ENCODE data around the gene FCHSD2. TPM values are rescaled to one million over a fixed set of nuclear protein-coding genes. Genes with fewer than 3 reads are reported as not detected.
A peak's percentile ranks its signal among the peaks of the same experiment; 100 is the strongest.

Gene FCHSD2
- total and polyA plus RNA-seq, 2 of the 13 experiments (the other 11 are each of a cell fraction or from before 2014, with no cell fraction given), result 20.5 to 24.8 TPM

DNA sequence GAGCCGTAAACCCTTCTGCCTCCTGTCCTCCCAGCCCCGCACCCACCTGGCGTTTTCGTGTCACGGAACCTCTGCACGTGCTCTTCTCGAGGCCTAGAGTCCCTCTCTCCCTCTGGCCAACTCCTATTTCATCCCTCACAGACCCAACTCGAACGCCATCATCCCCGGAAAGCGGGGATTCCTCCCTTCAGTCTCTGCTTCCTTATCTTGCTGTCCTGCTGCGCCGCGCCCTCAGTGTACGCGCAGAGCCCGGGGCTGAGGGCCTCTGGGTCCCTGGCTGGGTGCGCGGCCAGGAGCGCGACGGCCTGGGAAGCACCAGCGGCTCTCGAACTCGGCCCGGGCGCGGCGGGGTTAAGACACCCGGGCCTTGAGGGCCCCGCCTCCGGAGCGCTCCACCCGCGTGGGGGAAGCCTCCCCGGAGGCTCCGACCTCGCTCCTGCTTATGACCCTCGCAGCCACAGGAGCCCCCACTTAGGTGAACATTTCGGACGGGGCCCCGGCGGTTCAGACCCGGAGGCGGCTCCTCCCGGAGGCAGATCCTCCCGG, 328.3 kb downstream of the FCHSD2 start (continued):
- TF ChIP-seq, protein P1, sequence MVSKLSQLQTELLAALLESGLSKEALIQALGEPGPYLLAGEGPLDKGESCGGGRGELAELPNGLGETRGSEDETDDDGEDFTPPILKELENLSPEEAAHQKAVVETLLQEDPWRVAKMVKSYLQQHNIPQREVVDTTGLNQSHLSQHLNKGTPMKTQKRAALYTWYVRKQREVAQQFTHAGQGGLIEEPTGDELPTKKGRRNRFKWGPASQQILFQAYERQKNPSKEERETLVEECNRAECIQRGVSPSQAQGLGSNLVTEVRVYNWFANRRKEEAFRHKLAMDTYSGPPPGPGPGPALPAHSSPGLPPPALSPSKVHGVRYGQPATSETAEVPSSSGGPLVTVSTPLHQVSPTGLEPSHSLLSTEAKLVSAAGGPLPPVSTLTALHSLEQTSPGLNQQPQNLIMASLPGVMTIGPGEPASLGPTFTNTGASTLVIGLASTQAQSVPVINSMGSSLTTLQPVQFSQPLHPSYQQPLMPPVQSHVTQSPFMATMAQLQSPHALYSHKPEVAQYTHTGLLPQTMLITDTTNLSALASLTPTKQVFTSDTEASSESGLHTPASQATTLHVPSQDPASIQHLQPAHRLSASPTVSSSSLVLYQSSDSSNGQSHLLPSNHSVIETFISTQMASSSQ (IDR thresholded peaks at IDR 0.05; ENCODE audit: low read depth), result no peak
- TF ChIP-seq, protein P1 (CRISPR knock-in tag; IDR thresholded peaks at IDR 0.05; ENCODE audit: borderline replicate concordance), result no peak
- TF ChIP-seq ZNF709 (CRISPR knock-in tag; IDR thresholded peaks at IDR 0.05) (0 out of 2 replicates have a peak, but pooled peaks have one; percentile 33), SATB2 (CRISPR knock-in tag; IDR thresholded peaks at IDR 0.05) (no peak), TBL1XR1 (IDR thresholded peaks at IDR 0.05; ENCODE audit: borderline replicate concordance, low read length, partially characterized antibody) (peak; percentile 21), ZNF329 (CRISPR knock-in tag; IDR thresholded peaks at IDR 0.05; ENCODE audit: low read depth) (no peak), FOXP1 (IDR thresholded peaks at IDR 0.05) (no peak), FOXP1 (CRISPR knock-in tag; IDR thresholded peaks at IDR 0.05) (no peak), FOXK2 (IDR thresholded peaks at IDR 0.05) (peak; percentile 95), REPIN1 (CRISPR knock-in tag; IDR thresholded peaks at IDR 0.05; ENCODE audit: borderline replicate concordance, low read depth) (peak; percentile 50), ELF4 (CRISPR knock-in tag; IDR thresholded peaks at IDR 0.05; ENCODE audit: borderline replicate concordance) (peak; percentile 45; the same call in 1 of the 2 replicates), HMG20A (CRISPR knock-in tag; IDR thresholded peaks at IDR 0.05; ENCODE audit: borderline replicate concordance) (no peak), TBP (CRISPR knock-in tag; IDR thresholded peaks at IDR 0.05) (no peak), MTF1 (CRISPR knock-in tag; IDR thresholded peaks at IDR 0.05) (no peak)
- TF ChIP-seq, protein P2, sequence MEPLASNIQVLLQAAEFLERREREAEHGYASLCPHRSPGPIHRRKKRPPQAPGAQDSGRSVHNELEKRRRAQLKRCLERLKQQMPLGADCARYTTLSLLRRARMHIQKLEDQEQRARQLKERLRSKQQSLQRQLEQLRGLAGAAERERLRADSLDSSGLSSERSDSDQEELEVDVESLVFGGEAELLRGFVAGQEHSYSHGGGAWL (CRISPR knock-in tag; IDR thresholded peaks at IDR 0.05), result peak; percentile 65; the same call in 1 of the 2 replicates
- TF ChIP-seq, protein P3, sequence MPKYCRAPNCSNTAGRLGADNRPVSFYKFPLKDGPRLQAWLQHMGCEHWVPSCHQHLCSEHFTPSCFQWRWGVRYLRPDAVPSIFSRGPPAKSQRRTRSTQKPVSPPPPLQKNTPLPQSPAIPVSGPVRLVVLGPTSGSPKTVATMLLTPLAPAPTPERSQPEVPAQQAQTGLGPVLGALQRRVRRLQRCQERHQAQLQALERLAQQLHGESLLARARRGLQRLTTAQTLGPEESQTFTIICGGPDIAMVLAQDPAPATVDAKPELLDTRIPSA (CRISPR knock-in tag; IDR thresholded peaks at IDR 0.05; ENCODE audit: borderline replicate concordance), result no peak
- TF ChIP-seq, protein P4, sequence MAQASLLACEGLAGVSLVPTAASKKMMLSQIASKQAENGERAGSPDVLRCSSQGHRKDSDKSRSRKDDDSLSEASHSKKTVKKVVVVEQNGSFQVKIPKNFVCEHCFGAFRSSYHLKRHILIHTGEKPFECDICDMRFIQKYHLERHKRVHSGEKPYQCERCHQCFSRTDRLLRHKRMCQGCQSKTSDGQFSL (CRISPR knock-in tag; IDR thresholded peaks at IDR 0.05), result no peak
- TF ChIP-seq, protein P5, sequence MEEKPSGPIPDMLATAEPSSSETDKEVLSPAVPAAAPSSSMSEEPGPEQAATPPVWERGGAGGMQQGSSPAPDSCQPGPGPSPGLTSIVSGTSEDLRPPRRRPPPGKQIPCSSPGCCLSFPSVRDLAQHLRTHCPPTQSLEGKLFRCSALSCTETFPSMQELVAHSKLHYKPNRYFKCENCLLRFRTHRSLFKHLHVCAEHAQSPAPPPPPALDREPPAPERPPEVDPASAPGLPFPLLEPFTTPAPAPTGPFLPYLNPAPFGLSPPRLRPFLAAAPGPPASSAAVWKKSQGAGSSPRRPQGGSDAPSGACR (CRISPR knock-in tag; IDR thresholded peaks at IDR 0.05), result no peak
- TF ChIP-seq, protein P6, sequence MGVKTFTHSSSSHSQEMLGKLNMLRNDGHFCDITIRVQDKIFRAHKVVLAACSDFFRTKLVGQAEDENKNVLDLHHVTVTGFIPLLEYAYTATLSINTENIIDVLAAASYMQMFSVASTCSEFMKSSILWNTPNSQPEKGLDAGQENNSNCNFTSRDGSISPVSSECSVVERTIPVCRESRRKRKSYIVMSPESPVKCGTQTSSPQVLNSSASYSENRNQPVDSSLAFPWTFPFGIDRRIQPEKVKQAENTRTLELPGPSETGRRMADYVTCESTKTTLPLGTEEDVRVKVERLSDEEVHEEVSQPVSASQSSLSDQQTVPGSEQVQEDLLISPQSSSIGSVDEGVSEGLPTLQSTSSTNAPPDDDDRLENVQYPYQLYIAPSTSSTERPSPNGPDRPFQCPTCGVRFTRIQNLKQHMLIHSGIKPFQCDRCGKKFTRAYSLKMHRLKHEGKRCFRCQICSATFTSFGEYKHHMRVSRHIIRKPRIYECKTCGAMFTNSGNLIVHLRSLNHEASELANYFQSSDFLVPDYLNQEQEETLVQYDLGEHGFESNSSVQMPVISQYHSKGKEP (CRISPR knock-in tag; IDR thresholded peaks at IDR 0.05), result 0 out of 2 replicates have a peak, but pooled peaks have one; percentile 10
- TF ChIP-seq, protein P7, sequence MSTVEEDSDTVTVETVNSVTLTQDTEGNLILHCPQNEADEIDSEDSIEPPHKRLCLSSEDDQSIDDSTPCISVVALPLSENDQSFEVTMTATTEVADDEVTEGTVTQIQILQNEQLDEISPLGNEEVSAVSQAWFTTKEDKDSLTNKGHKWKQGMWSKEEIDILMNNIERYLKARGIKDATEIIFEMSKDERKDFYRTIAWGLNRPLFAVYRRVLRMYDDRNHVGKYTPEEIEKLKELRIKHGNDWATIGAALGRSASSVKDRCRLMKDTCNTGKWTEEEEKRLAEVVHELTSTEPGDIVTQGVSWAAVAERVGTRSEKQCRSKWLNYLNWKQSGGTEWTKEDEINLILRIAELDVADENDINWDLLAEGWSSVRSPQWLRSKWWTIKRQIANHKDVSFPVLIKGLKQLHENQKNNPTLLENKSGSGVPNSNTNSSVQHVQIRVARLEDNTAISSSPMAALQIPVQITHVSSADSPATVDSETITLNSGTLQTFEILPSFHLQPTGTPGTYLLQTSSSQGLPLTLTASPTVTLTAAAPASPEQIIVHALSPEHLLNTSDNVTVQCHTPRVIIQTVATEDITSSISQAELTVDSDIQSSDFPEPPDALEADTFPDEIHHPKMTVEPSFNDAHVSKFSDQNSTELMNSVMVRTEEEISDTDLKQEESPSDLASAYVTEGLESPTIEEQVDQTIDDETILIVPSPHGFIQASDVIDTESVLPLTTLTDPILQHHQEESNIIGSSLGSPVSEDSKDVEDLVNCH (CRISPR knock-in tag; IDR thresholded peaks at IDR 0.05), result no peak
